HG03108 (cell line): ENCODE results near the gene PRMT1.

Source experiments
- ATAC-seq: cut with Tn5 transposase; IDR thresholded peaks from one replicate; pipeline ENCODE4 v1.9.1; 2021; ENCODE audit warnings: moderate library complexity; ENCODE audit not compliant: unreplicated experiment

PRMT1 gene

DNA sequence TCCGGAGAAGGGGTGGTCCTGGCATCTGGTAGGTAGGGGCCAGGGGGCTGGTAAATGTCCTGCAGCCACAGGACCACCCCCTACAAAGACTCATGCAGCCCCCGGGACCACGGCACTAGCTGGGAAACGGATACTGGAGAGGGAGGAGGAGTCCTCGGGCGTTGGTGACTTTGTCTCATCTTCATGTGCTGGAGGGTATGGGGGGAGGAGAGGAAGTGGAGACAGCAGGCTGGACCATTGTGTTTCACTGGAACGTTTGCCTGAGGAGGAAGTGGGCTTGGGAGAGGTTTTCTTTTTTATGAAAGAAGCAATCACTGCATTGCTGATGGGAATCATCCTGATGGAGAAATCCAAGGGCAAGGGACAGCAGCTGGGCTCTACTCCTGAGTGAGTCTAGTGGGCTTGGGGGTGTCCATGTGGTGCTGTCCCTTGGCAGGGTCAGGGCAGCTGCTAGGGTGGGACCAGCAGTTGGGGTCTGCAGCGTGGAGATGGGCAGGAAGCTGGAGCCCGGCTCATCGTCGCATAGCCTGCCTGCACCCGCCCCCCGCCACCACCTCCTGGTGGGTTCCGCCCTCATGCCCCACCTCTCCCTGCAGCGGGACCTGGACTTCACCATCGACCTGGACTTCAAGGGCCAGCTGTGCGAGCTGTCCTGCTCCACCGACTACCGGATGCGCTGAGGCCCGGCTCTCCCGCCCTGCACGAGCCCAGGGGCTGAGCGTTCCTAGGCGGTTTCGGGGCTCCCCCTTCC lies 10.7 kb downstream of the PRMT1 start:
- ATAC-seq = no peak

DNA sequence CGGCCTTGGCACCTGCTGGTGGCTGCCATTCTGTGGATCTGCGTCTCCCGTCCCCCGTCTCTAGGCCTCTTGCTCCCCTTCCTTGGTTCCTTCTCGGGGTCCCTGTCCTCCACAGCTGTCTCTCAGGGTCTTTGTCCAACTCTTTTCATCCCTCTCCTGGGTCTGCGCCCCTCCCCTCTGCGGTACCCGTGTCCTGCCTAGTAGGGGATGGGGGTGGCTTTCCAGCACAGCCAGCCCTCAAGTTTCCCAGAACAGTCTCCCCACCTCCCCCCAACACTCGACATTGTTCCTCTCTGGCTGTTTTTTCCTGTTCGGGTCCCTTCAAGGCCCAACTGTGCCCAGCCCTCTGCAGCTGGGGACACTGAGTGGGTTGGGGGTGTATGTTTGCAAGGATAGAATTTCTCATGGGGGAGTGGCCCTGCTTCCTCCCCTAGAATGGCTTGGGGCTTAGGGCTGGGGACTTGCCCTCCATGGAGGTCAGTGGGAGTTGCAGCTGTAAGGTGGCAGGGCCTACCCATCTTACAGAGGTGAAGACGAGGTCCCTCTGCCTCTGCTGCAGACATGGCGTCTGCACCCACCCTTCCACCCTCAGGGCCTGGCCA lies 11.6 kb downstream of the PRMT1 start:
- no peak for ATAC-seq

DNA sequence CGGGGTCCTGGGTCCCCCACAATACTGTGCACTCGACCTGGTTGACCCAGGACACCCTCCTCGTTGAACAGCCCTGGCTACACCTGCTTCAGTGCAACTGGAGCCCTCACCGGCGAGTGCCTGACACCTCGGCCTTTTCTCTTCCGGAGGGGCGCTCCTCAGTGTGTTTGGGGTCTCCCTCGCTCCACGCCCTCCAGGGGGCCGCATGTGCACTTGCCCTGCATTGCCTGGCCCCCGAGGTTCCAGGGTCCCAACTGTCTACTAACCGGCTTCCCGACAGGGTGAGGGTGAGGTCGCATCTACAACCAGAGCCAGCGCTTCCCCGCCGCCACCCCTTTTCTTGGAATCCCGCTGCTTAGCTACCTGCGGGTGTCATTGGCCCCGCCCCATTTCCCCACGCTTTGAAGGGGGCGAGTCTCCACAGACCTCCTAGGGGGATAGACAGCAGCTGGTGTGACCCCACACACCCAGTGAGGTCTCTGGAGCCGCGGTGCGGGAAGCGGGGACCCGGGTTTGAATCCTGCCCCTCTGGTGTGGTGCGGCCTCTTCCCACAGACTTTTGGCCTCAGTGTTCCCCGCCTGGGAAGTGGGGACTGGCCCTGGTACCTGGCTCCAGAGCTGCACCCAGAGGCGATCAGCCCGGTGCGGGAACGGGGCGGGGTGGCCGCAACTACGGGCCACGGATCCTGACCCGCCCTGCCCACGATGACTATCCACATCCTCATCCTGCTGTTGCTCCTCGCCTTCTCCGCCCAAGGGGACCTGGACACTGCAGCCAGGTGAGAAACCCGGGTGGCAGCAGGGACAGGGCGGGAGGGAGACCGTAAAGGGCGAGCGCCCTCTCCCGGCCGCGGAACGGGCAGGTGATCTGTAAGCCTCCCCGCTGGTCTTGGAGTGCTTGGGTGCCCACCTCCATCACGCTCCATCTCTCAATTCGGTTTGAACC lies 12.3 kb downstream of the PRMT1 start, which contains the start of gene ADM5:
TSS of gene ADM5 (plus strand) at position 462 of the 946 bp plus-strand sequence. CDS start at position 706, 244 bp downstream.
- ATAC-seq = no peak

DNA sequence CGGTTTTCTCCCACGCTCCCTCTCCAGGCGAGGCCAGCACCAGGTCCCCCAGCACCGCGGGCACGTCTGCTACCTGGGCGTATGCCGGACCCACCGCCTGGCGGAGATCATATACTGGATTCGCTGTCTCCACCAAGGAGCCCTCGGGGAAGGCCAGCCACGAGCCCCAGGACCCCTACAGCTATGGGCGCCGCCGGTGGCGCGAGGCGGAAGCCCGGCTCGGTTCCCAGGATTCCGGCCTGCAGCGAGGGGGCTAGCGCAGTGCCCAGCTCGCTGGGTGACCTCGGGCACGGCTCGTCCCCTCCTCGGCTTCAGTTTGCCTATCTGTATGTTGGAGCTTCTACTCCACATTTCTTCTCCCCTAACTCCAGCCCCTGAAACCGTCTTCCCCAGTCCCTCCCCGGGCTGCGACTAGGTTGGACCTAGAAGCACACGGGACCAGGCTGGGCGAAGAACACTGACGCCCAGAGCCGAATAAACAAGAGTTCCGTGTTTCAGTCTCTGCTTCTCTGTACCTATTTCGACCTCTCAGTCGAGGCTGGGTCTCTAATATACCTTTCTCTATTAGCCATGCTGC lies 13.1 kb downstream of the PRMT1 start:
- no peak for ATAC-seq

GRCh38 chr19:49690656-49691242 lies 13.7 kb downstream of the PRMT1 start, which contains the start of gene CPT1C:
CPT1C (plus strand) TSS chr19:49691116; CDS start chr19:49692253, 1,137 bp downstream.
- no peak for ATAC-seq

DNA sequence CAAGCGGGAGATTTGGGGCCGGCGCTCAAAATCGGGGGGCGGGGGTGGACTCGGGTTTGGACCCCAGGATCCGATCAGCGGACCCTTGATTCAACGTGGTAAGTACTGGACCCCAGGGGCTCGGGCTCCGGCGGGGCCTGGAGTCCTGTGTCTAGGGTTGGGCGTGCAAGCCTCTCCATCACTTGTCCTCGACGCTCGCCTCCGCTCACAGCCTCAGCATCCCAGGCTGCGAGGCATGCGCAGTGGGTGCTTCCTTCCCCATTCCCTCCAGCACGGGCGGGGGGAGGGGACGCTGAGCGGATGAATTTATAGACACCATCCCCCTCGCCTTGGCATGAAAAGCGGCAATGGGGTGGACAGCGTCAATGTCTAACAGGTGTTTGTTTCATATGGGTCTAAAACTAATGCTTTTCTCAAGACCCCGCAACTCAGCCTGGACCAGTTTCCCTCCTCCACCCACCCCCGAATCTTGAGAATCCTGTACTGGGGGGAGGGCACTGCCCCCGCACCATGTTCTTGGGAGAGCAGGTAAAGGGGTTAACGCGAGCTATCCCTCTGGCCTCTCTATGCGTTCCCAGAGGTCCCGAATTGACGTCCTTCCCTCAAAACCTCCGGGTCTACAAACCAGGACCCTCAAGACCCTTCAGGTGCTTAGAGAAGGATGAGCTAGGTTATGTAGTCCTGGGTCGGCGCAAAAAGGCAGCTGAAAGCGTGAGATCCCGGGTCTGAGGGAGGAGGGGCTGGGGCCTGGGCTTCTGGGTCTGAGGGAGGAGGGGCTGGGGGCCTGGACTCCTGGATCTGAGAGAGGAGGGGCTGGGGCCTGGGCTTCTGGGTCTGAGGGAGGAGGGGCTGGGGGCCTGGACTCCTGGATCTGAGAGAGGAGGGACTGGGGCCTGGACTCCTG lies 14.4 kb downstream of the PRMT1 start:
- no peak for ATAC-seq

DNA sequence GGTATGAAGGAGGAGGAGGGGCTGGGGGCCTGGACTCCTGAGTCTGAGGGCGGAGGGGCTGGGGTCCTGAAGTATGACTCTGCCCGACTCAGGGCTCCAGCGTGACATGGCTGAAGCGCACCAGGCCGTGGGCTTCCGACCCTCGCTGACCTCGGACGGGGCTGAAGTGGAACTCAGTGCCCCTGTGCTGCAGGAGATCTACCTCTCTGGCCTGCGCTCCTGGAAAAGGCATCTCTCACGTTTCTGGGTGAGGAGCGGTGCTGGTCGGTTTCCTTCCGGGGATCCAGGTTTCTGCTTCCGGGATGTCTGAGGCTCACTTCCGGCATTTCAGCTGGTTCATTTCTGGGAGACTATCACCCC lies 15.1 kb downstream of the PRMT1 start:
- ATAC-seq = no peak

DNA sequence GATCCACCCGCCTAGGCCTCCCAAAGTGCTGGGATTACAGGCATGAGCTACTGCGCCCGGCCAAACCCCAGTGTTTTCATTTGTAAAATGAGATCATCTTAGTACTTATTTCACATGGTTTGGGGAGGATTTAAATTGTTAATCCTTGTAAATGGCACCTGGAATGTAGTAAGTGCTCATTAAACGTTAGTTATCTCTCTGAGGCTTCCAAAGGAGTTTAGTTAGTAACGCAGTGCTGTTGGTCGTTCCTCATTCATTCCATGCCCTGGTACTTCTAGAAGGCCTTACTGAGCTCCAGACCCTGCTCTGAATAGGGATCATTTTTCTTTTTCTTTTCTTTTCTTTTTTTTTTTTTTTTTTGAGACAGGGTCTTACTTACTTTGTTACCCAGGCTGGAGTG lies 19.0 kb downstream of the PRMT1 start:
- no peak for ATAC-seq

DNA sequence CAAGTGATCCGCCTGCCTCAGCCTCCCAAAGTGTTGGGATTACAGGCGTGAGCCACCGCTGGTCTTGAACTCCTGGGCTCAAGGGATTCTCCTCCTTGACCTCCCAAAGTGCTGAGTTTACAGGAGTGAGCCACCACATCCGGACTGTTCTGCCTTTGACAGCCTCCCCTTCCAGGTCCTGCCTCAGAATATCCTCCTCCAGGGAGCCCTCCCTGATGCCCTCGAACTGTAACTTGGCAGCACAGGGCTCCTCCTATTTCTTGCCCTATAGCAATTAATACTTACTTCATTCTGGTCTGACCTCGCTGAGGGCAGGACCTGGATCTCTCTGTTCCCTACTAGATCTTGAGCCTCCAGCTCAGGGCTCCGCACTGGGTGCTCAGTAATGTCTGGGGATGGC lies 19.8 kb downstream of the PRMT1 start:
- no peak for ATAC-seq

GRCh38 chr19:49699364-49699763 lies 22.3 kb downstream of the PRMT1 start:
- ATAC-seq = no peak

DNA sequence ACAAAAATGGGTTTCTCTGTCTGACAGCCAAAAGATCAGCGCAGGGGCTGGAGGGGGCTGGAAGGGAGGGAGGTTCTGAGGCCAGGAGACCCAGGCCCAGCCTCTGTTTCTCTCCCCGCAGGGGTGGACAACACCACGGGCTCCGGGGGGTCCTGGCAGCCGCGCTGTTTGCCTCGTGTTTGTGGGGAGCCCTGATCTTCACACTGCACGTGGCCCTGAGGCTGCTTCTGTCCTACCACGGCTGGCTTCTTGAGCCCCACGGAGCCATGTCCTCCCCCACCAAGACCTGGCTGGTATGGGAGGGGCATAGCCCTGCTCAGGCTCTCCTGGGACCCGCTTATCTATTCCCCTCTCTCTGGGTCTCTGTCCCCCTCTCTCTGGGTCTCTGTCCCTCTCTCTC lies 23.5 kb downstream of the PRMT1 start:
- no peak for ATAC-seq

- ATAC-seq = no peak
Observed at GRCh38 chr19:49701271-49701786, 24.3 kb downstream of the PRMT1 start.

DNA sequence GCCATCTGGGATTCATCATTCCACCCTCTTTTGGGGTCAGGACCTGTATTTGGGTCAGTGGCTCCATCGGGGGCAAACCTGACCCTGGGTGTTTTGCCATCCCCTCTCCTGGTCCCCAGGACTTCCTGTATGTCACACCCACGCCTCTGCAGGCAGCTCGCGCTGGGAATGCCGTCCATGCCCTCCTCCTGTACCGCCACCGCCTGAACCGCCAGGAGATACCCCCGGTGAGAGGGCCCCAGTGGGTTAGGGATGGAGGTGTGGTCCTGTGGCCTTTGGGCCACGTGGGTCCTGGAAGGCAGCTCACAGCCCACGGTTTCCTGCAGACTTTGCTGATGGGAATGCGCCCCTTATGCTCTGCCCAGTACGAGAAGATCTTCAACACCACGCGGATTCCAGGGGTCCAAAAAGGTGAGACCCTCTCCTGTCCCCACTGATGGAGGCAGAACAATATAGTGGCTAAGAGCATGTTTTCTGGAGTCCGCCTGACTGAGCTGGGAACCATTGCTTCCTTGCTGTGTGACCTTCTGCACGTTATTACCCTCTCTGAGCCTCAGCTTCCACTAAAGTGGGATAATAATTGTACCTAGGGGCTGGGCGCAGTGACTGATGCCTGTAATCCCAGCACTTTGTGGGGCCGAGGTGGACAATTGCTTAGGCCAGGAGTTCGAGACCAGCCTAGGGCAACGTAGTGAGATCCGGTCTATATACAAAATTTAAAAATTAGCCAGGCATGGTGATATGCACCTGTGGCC lies 28.0 kb downstream of the PRMT1 start:
- ATAC-seq = no peak

- no peak for ATAC-seq
Observed at GRCh38 chr19:49705919-49706318, 28.8 kb downstream of the PRMT1 start.

GRCh38 chr19:49710372-49710951 lies 33.4 kb downstream of the PRMT1 start:
- ATAC-seq = no peak

DNA sequence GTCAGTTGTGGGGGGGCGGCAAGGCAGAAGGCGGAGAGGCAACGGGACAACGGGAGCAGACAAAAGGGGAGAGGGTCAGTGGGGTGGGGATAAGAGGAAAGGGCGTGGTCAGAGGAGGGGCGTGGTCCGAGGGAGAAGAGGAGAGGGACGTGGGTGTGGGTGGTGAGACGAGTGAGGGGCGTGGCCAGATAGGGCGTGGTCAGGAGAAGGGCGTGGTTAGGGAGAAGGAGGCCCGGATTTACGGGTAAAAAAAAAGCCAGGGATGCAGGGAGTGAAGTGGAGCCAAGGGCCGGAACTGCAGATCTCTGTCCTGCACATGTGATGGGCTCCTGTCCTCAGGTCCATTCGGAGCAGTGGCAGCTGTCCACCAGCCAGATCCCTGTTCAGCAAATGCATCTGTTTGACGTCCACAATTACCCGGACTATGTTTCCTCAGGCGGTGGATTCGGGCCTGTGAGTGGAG lies 35.4 kb downstream of the PRMT1 start:
- no peak for ATAC-seq

GRCh38 chr19:49713236-49713845 lies 36.3 kb downstream of the PRMT1 start:
- ATAC-seq = no peak

DNA sequence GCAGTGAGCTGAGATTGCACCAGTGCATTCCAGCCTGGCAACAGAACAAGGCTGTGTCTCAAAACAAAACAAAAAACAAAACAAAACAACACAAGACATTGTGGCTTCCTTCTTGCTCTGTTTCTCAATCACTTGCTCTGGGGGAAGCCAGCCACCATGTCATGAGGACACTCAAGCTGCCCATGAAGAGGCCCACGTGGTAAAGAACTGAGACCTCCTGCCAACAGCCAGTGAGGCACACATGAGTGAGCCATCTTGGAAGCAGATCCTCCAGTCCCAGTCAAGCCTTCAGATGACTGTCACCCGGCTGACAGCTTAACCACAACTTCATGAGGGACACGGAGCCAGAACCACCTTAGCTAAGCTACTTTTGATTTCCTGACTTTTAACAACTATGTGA lies 39.1 kb downstream of the PRMT1 start:
- no peak for ATAC-seq
